ENCODE measurements around the gene TLK1. TPM values are rescaled to one million over a fixed set of nuclear protein-coding genes. Genes with fewer than 3 reads are reported as not detected.

TLK1 gene
- total and polyA plus RNA-seq, 9 of the 15 experiments (the other 6 are each of a cell fraction or from before 2014, with no cell fraction given) = 20.2 to 101 (median 40.5) TPM

DNA sequence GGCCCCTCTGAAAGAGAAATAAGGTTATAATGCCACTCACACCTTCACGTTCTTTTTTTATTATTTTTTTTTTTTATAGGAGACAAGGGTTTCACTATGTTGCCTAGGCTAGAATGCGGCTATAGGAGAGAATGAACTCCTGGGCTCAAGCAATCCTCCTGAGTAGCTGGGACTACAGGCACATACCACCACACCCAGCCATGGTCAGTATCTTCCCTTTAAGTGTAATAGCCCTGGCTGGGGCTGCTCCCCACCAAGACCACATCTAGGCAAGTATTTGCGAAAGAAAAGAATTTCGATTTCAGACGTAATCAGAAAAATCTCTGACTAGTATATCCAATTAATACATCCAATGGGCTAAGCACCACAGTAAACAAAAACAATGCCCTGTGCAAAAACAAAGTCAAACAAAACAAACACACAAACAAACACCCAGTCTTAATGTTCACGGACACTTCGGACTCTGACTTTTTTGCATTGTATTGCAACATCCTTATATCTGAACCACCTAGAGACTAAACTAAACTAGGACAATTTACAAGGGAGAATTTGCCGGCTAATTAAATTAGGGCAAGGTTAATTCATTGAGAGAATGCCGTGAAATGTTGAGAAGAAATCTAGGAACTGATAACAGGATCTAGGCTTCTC is 49.6 kb upstream of the TLK1 start (continued):
- TF ChIP-seq, protein P1, sequence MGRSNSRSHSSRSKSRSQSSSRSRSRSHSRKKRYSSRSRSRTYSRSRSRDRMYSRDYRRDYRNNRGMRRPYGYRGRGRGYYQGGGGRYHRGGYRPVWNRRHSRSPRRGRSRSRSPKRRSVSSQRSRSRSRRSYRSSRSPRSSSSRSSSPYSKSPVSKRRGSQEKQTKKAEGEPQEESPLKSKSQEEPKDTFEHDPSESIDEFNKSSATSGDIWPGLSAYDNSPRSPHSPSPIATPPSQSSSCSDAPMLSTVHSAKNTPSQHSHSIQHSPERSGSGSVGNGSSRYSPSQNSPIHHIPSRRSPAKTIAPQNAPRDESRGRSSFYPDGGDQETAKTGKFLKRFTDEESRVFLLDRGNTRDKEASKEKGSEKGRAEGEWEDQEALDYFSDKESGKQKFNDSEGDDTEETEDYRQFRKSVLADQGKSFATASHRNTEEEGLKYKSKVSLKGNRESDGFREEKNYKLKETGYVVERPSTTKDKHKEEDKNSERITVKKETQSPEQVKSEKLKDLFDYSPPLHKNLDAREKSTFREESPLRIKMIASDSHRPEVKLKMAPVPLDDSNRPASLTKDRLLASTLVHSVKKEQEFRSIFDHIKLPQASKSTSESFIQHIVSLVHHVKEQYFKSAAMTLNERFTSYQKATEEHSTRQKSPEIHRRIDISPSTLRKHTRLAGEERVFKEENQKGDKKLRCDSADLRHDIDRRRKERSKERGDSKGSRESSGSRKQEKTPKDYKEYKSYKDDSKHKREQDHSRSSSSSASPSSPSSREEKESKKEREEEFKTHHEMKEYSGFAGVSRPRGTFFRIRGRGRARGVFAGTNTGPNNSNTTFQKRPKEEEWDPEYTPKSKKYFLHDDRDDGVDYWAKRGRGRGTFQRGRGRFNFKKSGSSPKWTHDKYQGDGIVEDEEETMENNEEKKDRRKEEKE (IDR thresholded peaks at IDR 0.05; ENCODE audit: borderline replicate concordance in 1 of 2, control insufficient read depth in 1 of 2, low read depth in 2 of 2, low read length in 1 of 2) = no peak
- TF ChIP-seq ZNF174 (CRISPR knock-in tag; IDR thresholded peaks at IDR 0.05) (no peak), FOXJ2 (tag; IDR thresholded peaks at IDR 0.05) (no peak), CEBPG (CRISPR knock-in tag; IDR thresholded peaks at IDR 0.05) (peak; percentile 79), CEBPG (tag; conservative IDR thresholded peaks at IDR 0.05 in 1 of 2, IDR thresholded peaks at IDR 0.05 in 1 of 2) (peak; percentile 32 to 62; a peak in 2 of 4 replicates), ZNF124 (CRISPR knock-in tag; IDR thresholded peaks at IDR 0.05) (no peak), SP1 (CRISPR knock-in tag; IDR thresholded peaks at IDR 0.05) (no peak), PHF21A (IDR thresholded peaks at IDR 0.05; ENCODE audit: borderline replicate concordance, low read depth) (no peak)
- TF ChIP-seq, protein P2, sequence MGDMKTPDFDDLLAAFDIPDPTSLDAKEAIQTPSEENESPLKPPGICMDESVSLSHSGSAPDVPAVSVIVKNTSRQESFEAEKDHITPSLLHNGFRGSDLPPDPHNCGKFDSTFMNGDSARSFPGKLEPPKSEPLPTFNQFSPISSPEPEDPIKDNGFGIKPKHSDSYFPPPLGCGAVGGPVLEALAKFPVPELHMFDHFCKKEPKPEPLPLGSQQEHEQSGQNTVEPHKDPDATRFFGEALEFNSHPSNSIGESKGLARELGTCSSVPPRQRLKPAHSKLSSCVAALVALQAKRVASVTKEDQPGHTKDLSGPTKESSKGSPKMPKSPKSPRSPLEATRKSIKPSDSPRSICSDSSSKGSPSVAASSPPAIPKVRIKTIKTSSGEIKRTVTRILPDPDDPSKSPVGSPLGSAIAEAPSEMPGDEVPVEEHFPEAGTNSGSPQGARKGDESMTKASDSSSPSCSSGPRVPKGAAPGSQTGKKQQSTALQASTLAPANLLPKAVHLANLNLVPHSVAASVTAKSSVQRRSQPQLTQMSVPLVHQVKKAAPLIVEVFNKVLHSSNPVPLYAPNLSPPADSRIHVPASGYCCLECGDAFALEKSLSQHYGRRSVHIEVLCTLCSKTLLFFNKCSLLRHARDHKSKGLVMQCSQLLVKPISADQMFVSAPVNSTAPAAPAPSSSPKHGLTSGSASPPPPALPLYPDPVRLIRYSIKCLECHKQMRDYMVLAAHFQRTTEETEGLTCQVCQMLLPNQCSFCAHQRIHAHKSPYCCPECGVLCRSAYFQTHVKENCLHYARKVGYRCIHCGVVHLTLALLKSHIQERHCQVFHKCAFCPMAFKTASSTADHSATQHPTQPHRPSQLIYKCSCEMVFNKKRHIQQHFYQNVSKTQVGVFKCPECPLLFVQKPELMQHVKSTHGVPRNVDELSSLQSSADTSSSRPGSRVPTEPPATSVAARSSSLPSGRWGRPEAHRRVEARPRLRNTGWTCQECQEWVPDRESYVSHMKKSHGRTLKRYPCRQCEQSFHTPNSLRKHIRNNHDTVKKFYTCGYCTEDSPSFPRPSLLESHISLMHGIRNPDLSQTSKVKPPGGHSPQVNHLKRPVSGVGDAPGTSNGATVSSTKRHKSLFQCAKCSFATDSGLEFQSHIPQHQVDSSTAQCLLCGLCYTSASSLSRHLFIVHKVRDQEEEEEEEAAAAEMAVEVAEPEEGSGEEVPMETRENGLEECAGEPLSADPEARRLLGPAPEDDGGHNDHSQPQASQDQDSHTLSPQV (IDR thresholded peaks at IDR 0.05) = 0 out of 2 replicates have a peak, but pooled peaks have one; percentile 19
- TF ChIP-seq, protein P3, sequence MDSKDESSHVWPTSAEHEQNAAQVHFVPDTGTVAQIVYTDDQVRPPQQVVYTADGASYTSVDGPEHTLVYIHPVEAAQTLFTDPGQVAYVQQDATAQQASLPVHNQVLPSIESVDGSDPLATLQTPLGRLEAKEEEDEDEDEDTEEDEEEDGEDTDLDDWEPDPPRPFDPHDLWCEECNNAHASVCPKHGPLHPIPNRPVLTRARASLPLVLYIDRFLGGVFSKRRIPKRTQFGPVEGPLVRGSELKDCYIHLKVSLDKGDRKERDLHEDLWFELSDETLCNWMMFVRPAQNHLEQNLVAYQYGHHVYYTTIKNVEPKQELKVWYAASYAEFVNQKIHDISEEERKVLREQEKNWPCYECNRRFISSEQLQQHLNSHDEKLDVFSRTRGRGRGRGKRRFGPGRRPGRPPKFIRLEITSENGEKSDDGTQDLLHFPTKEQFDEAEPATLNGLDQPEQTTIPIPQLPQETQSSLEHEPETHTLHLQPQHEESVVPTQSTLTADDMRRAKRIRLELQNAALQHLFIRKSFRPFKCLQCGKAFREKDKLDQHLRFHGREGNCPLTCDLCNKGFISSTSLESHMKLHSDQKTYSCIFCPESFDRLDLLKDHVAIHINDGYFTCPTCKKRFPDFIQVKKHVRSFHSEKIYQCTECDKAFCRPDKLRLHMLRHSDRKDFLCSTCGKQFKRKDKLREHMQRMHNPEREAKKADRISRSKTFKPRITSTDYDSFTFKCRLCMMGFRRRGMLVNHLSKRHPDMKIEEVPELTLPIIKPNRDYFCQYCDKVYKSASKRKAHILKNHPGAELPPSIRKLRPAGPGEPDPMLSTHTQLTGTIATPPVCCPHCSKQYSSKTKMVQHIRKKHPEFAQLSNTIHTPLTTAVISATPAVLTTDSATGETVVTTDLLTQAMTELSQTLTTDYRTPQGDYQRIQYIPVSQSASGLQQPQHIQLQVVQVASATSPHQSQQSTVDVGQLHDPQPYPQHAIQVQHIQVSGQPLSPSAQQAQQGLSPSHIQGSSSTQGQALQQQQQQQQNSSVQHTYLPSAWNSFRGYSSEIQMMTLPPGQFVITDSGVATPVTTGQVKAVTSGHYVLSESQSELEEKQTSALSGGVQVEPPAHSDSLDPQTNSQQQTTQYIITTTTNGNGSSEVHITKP (IDR thresholded peaks at IDR 0.05; ENCODE audit: partially characterized antibody) = peak; percentile 7

All from K562 (cell line).